Suprapubic skin (tissue), 4 donors: Measurements from ENCODE around the gene NDC1. TPM values are rescaled to one million over a fixed set of nuclear protein-coding genes. Genes with fewer than 3 reads are reported as not detected.

ENCODE experiments used
- DNase-seq, 2 donors: peaks; one replicate each; pipeline ENCODE4 v3.0.0-alpha.2; 2019; ENCODE audit warnings: low spot score in 2 of 2
- H3K27ac ChIP-seq: fragments of 200-600 bp; sonication (generic); one replicate; pipeline ENCODE4 v1.5.1; 2019
- H3K27me3 ChIP-seq: fragments of 200-600 bp; sonication (generic); one replicate; pipeline ENCODE4 v1.5.1; 2019
- H3K36me3 ChIP-seq: fragments of 200-600 bp; sonication (generic); one replicate; pipeline ENCODE4 v1.5.1; 2019
- H3K4me1 ChIP-seq: fragments of 200-600 bp; sonication (generic); one replicate; pipeline ENCODE4 v1.5.1; 2019
- H3K4me3 ChIP-seq: fragments of 200-600 bp; sonication (generic); one replicate; pipeline ENCODE4 v1.5.1; 2019; ENCODE audit warnings: mild to moderate bottlenecking
- H3K9me3 ChIP-seq: fragments of 200-600 bp; sonication (generic); one replicate; pipeline ENCODE4 v1.5.1; 2019
- EP300 ChIP-seq: sonication (generic); formaldehyde crosslinking; IDR thresholded peaks from one replicate; pipeline ENCODE4 v1.6.1; 2017; ENCODE audit warnings: antibody characterized with exemption
- POLR2A ChIP-seq, 2 donors: fragments of 450-650 bp; IDR thresholded peaks; one replicate each; pipeline ENCODE4 v1.6.1; 2017; ENCODE audit warnings: antibody characterized with exemption in 2 of 2, mild to moderate bottlenecking in 2 of 2, moderate library complexity in 2 of 2
- POLR2AphosphoS5 ChIP-seq, 3 donors: sonication (generic); formaldehyde crosslinking; IDR thresholded peaks; one replicate each; pipeline ENCODE4 v1.6.1; 2017; ENCODE audit warnings: antibody characterized with exemption in 3 of 3
- WGBS: methylation state at CpG from one replicate; pipeline ENCODE4 v1.1.5; 2018; 5-methylcytosine and 5-hydroxymethylcytosine counted together
- total RNA-seq, 4 donors: library from RNA; depleted of rRNA; stranded (reverse); fragments of >200 nt; gene quantifications; one replicate each; pipeline ENCODE4 v1.1.0, GENCODE V29; 2016
- TF ChIP-seq, protein P1 (sequence below), 2 donors: fragments of 200-600 bp in 1 of 2; fragments of 450-650 bp in 1 of 2; sonication (generic) in 1 of 2; IDR thresholded peaks; one replicate each; pipeline ENCODE4 v1.5.1; 2016 to 2019; ENCODE audit warnings: antibody characterized with exemption in 2 of 2, mild to moderate bottlenecking in 1 of 2, moderate library complexity in 1 of 2

The NDC1 gene
- total RNA-seq, 4 donors from 2014 or later, result 13.5 to 19.4 (median 15.1) TPM

DNA sequence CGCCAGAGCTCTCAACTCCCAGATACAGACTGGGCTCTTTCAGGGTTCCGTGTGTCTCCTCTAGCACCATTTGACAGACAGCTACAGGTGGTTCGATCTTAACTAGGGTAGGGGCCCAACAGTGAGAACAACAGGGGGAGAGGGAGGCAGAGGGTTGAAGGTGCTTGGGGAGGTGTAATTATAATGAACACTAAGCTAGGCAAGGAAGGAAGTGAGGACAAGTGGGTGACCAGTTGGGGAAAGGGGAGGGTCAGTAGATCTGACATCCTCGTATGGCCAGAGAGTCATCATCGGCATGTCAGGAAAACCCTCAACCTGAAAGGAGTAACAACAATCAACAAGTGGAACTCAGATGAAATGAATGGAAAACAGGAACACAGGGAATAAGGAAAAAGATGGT lies 121.9 kb downstream of the NDC1 start:
- no peak overlapping the region for H3K27ac ChIP-seq
- no peak for DNase-seq
- H3K9me3 ChIP-seq, result no peaks in the 10 kb centered on the region
- TF ChIP-seq, protein P1, sequence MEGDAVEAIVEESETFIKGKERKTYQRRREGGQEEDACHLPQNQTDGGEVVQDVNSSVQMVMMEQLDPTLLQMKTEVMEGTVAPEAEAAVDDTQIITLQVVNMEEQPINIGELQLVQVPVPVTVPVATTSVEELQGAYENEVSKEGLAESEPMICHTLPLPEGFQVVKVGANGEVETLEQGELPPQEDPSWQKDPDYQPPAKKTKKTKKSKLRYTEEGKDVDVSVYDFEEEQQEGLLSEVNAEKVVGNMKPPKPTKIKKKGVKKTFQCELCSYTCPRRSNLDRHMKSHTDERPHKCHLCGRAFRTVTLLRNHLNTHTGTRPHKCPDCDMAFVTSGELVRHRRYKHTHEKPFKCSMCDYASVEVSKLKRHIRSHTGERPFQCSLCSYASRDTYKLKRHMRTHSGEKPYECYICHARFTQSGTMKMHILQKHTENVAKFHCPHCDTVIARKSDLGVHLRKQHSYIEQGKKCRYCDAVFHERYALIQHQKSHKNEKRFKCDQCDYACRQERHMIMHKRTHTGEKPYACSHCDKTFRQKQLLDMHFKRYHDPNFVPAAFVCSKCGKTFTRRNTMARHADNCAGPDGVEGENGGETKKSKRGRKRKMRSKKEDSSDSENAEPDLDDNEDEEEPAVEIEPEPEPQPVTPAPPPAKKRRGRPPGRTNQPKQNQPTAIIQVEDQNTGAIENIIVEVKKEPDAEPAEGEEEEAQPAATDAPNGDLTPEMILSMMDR (IDR thresholded peaks at IDR 0.05), result no peak
- no peak for TF ChIP-seq POLR2A (IDR thresholded peaks at IDR 0.05)
- TF ChIP-seq EP300, result no peak
- TF ChIP-seq POLR2AphosphoS5 (IDR thresholded peaks at IDR 0.05), result no peak
- WGBS, result 88% methylated on average over 5 of the region's 5 CpGs
- peaks cover 22% of the 10 kb centered on the region for H3K27me3 ChIP-seq
- H3K4me1 ChIP-seq, result no peaks in the 10 kb centered on the region
- no peaks in the 10 kb centered on the region for H3K36me3 ChIP-seq
- no peak overlapping the region for H3K4me3 ChIP-seq

- H3K9me3 ChIP-seq, result no peaks in the 10 kb centered on the region
- no peaks in the 10 kb centered on the region for H3K4me1 ChIP-seq
- H3K36me3 ChIP-seq, result no peaks in the 10 kb centered on the region
- TF ChIP-seq POLR2AphosphoS5 (IDR thresholded peaks at IDR 0.05), result no peak
- no peak for TF ChIP-seq EP300
- no peak for TF ChIP-seq POLR2A (IDR thresholded peaks at IDR 0.05)
- TF ChIP-seq, protein P1 (IDR thresholded peaks at IDR 0.05), result no peak
- H3K27me3 ChIP-seq, result peaks cover 22% of the 10 kb centered on the region
- no peak overlapping the region for H3K27ac ChIP-seq
- WGBS, result 72% methylated on average over 11 of the region's 11 CpGs
- peak in 1 of 2 donors; percentile 41 for DNase-seq
- H3K4me3 ChIP-seq, result no peak overlapping the region
Observed at GRCh38 chr1:53715478-53715877, 122.6 kb downstream of the NDC1 start.

Other genes starting within 250 kb of the NDC1 start
- 1 to 10 TPM in 1 of 4 donors, under 1 TPM in 3; 0.34 to 1.5 (median 0.59) TPM for gene GLIS1, start 99.1 kb downstream of the NDC1 start, total RNA-seq
- 10 to 100 TPM; 14.9 to 26.1 (median 23.5) TPM for gene YIPF1, start 51.5 kb upstream of the NDC1 start, total RNA-seq
- gene DIO1, start 55.9 kb upstream of the NDC1 start, total RNA-seq, result not detected
- gene IFT25, start 107.4 kb upstream of the NDC1 start, total RNA-seq, result 10 to 100 TPM in 3 of 4 donors, 1 to 10 TPM in 1; 8.8 to 36.5 (median 13.8) TPM
- gene LRRC42, start 108.1 kb upstream of the NDC1 start, total RNA-seq, result 10 to 100 TPM; 22.2 to 31.1 (median 28.3) TPM
- under 1 TPM in 1 of 4 donors, not detected in 3; 0.25 TPM for gene LDLRAD1, start 179.9 kb upstream of the NDC1 start, total RNA-seq
- gene TMEM59, start 214.9 kb upstream of the NDC1 start, total RNA-seq, result 100 to 1,000 TPM; 157 to 323 (median 234) TPM
- 1 to 10 TPM; 4.8 to 8.1 (median 6.4) TPM for gene TCEANC2, start 215.3 kb upstream of the NDC1 start, total RNA-seq